Endodermal cell (in vitro differentiated cells): ENCODE measurements around the gene BCLAF1. TPM values are rescaled to one million over a fixed set of nuclear protein-coding genes. Genes with fewer than 3 reads are reported as not detected.

Experiments
- DNase-seq: peaks from one replicate; pipeline ENCODE4 v3.0.0-alpha.2; 2017
- H3K27ac ChIP-seq: 2 replicates; pipeline ENCODE4 v1.5.1; 2013; ENCODE audit warnings: mild to moderate bottlenecking, low read depth, low read length, moderate library complexity
- H3K27me3 ChIP-seq: 2 replicates; pipeline ENCODE4 v1.6.1; 2013; ENCODE audit warnings: mild to moderate bottlenecking, low read length, moderate library complexity; ENCODE audit not compliant: insufficient read depth, control insufficient read depth, poor library complexity, severe bottlenecking
- H3K36me3 ChIP-seq: 2 replicates; pipeline ENCODE4 v1.7.0; 2013; ENCODE audit warnings: mild to moderate bottlenecking, low read length, moderate library complexity; ENCODE audit not compliant: control insufficient read depth, insufficient read depth
- H3K4me1 ChIP-seq: one replicate; pipeline ENCODE4 v1.7.0; 2013; ENCODE audit warnings: low read length; ENCODE audit not compliant: control insufficient read depth, insufficient read depth
- H3K4me3 ChIP-seq: 2 replicates; pipeline ENCODE4 v1.5.1; 2013; ENCODE audit warnings: mild to moderate bottlenecking, low read length, moderate library complexity
- H3K9ac ChIP-seq: 2 replicates; pipeline ENCODE4 v1.6.1; 2013; ENCODE audit warnings: mild to moderate bottlenecking, low read length, moderate library complexity; ENCODE audit not compliant: poor library complexity, severe bottlenecking; ENCODE audit errors: extremely low read depth
- H3K9me3 ChIP-seq: 2 replicates; pipeline ENCODE4 v1.6.1; 2013; ENCODE audit warnings: mild to moderate bottlenecking, low read length, moderate library complexity; ENCODE audit not compliant: control insufficient read depth
- H3K27ac Mint-ChIP-seq: 2 replicates; pipeline ENCODE4 v1.8.0; 2020; ENCODE audit warnings: mixed read lengths
- H3K27me3 Mint-ChIP-seq: 2 replicates; pipeline ENCODE4 v1.8.0; 2021; ENCODE audit warnings: mild to moderate bottlenecking, mixed read lengths; ENCODE audit not compliant: insufficient read depth
- H3K36me3 Mint-ChIP-seq: 2 replicates; pipeline ENCODE4 v1.8.0; 2020; ENCODE audit warnings: low read depth, mixed read lengths
- H3K4me1 Mint-ChIP-seq: 2 replicates; pipeline ENCODE4 v1.8.0; 2020; ENCODE audit warnings: mixed read lengths
- H3K4me3 Mint-ChIP-seq: 2 replicates; pipeline ENCODE4 v1.8.0; 2020; ENCODE audit warnings: mild to moderate bottlenecking, moderate library complexity, mixed read lengths
- H3K9me3 Mint-ChIP-seq: 2 replicates; pipeline ENCODE4 v1.8.0; 2020; ENCODE audit warnings: mild to moderate bottlenecking, mixed read lengths
- CTCF ChIP-seq: fragments of 200-600 bp; sonication (generic); conservative IDR thresholded peaks from 2 replicates; pipeline ENCODE4 v1.5.0; 2021; ENCODE audit warnings: antibody characterized with exemption, mild to moderate bottlenecking
- WGBS, 2 experiments: methylation state at CpG; one replicate each; pipeline versions ENCODE4 v1.1.5 to v1.1.7; 2013; ENCODE audit warnings: missing lambda C conversion rate in 2 of 2, mixed read lengths in 1 of 2; ENCODE audit not compliant: insufficient coverage in 1 of 2, insufficient read length in 1 of 2; 5-methylcytosine and 5-hydroxymethylcytosine counted together
- total RNA-seq, 2 donors: library from RNA; stranded (reverse); fragmentation: NEBNext Ultra II Directional in 1 of 2; extraction: Animal tissue kit (Norgen Biotek cat#: 25700) in 1 of 2; gene quantifications; 2 replicates in 1 of 2; 3 replicates in 1 of 2; pipeline ENCODE4 v1.2.1, GENCODE V29; 2021

The BCLAF1 gene
- total RNA-seq, 2 donors from 2014 or later: 130 to 194 TPM

- H3K4me1 ChIP-seq: no peaks in the 10 kb centered on the region
- Mint-ChIP-seq H3K4me1 (no peaks in the 10 kb centered on the region), H3K36me3 (no peaks in the 10 kb centered on the region), H3K27me3 (no peaks in the 10 kb centered on the region), H3K4me3 (no peak overlapping the region), H3K9me3 (no peaks in the 10 kb centered on the region), H3K27ac (no peak overlapping the region)
- no peak overlapping the region for H3K9ac ChIP-seq
- no peak for TF ChIP-seq CTCF
- no peak overlapping the region for H3K27ac ChIP-seq
- H3K36me3 ChIP-seq: no peaks in the 10 kb centered on the region
- no peak overlapping the region for H3K4me3 ChIP-seq
- no peaks in the 10 kb centered on the region for H3K9me3 ChIP-seq
- H3K27me3 ChIP-seq: no peaks in the 10 kb centered on the region
- DNase-seq: no peak
These were observed 75.8 kb downstream of the BCLAF1 start for GRCh38 chr6:136213853-136214252.

DNA sequence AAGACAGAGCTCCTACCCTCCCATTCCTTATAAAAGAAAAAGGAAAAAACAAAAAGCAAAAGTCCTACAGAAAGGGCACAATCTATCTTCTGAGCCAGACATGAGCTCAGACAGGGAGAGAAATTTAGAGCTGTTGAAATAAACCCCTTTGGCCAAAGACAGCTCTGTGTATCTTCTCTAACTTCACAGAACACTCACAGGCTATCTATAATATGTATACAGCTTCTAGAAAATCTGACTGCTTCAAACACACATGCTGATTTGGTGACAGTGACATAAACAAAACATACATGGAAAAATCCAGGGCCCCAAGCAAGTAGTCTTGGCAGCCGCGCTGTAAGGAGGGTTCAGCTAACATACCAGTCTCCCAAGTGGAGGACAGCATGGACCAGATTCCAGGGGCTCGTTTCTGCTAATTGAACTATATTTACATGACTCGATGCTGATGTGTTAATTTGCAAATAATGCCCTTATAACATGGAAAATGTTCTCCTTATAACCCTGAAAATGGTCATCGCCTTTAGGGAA lies 76.6 kb downstream of the BCLAF1 start:
- no peak overlapping the region for H3K4me3 Mint-ChIP-seq
- H3K4me1 Mint-ChIP-seq: no peaks in the 10 kb centered on the region
- H3K27ac Mint-ChIP-seq: no peak overlapping the region
- H3K36me3 Mint-ChIP-seq: no peaks in the 10 kb centered on the region
- Histone ChIP-seq H3K4me1 (no peaks in the 10 kb centered on the region), H3K36me3 (no peaks in the 10 kb centered on the region), H3K4me3 (no peak overlapping the region), H3K27me3 (no peaks in the 10 kb centered on the region), H3K9me3 (no peaks in the 10 kb centered on the region), H3K27ac (no peak overlapping the region), H3K9ac (no peak overlapping the region)
- H3K27me3 Mint-ChIP-seq: no peaks in the 10 kb centered on the region
- H3K9me3 Mint-ChIP-seq: no peaks in the 10 kb centered on the region
- 91 to 93% methylated on average over 5 of the region's 5 CpGs for WGBS, 2 experiments
- DNase-seq: no peak
- TF ChIP-seq CTCF: no peak

DNA sequence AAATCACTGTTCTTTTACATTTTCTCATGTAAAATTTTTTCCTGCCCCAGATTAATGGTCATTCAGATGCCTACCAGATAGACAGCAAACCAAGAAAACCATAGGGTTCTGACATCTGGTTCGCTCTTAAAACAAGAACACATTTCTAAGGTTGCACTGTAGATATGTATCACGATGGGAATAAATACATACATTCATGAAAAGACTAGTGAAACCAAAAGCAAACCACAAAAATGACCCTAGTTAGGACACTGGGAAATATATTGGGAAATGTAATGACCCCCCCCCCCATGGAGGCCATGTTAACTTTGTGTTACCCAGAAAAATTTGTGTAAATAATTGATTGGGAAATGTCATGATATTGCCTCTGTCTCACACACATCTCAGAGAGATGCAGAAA lies 77.0 kb downstream of the BCLAF1 start:
- no peak overlapping the region for H3K27ac Mint-ChIP-seq
- DNase-seq: no peak

More for the DNA sequence above, 77.0 kb downstream of the BCLAF1 start:
- Histone ChIP-seq H3K9me3 (no peaks in the 10 kb centered on the region), H3K4me3 (no peak overlapping the region), H3K27me3 (no peaks in the 10 kb centered on the region), H3K27ac (no peak overlapping the region), H3K9ac (no peak overlapping the region), H3K4me1 (no peaks in the 10 kb centered on the region), H3K36me3 (no peaks in the 10 kb centered on the region)
- TF ChIP-seq CTCF: no peak
- Mint-ChIP-seq H3K36me3 (no peaks in the 10 kb centered on the region), H3K4me1 (no peaks in the 10 kb centered on the region), H3K9me3 (no peaks in the 10 kb centered on the region), H3K27me3 (no peaks in the 10 kb centered on the region), H3K4me3 (no peak overlapping the region)
- 89% methylated on average over 2 of the region's 2 CpGs; no CpG with 5 or more reads in 1 of the 2 experiments for WGBS, 2 experiments
